ENCODE measurements around the gene CADPS2. TPM values are rescaled to one million over a fixed set of nuclear protein-coding genes. Genes with fewer than 3 reads are reported as not detected.

Gene CADPS2
- polyA plus RNA-seq, 3 donors = not detected

DNA sequence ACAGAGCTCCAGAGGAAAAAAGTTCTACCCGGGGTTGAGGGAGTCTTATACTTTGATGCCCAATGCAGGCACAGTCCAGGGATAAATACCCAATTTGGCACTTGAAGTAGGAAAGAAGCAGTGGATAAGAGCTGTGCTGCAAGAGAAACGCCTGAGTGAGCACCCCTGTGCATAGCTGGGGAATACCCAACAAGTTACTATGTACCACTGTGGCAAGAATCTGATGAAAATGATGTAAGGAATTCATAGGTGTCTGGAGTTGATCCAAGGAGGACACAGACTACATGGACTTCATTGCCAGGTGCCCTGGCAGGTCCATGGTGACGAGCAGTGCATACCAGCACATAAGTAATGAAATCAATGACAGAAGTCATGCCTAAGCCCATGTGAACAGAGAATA is 398.0 kb downstream of the CADPS2 start:
- DNase-seq = no peak
- no peaks in the 10 kb centered on the region for H3K36me3 ChIP-seq (replicated peaks in 1 of 2; ENCODE audit: control insufficient read depth in 1 of 2, insufficient read depth in 2 of 2, low read length in 2 of 2)
- 94% methylated on average over 2 of the region's 3 CpGs for WGBS (ENCODE audit: insufficient coverage)
- H3K4me1 Mint-ChIP-seq = no peaks in the 10 kb centered on the region
- no peak overlapping the region for H3K4me2 ChIP-seq (replicated peaks; ENCODE audit: extremely low read depth, low read length, poor library complexity, severe bottlenecking)
- no peak overlapping the region for H2AFZ ChIP-seq (ENCODE audit: insufficient read depth, low read depth, low read length, poor library complexity, severe bottlenecking)
- H3K27ac Mint-ChIP-seq = no peak overlapping the region
- H3K4me3 Mint-ChIP-seq = no peak overlapping the region
- H4K20me1 ChIP-seq (ENCODE audit: insufficient read depth, low read length) = no peaks in the 10 kb centered on the region
- no peak overlapping the region for H3K9ac ChIP-seq (ENCODE audit: insufficient read depth, low read length, poor library complexity, severe bottlenecking)
- TF ChIP-seq, protein P1, sequence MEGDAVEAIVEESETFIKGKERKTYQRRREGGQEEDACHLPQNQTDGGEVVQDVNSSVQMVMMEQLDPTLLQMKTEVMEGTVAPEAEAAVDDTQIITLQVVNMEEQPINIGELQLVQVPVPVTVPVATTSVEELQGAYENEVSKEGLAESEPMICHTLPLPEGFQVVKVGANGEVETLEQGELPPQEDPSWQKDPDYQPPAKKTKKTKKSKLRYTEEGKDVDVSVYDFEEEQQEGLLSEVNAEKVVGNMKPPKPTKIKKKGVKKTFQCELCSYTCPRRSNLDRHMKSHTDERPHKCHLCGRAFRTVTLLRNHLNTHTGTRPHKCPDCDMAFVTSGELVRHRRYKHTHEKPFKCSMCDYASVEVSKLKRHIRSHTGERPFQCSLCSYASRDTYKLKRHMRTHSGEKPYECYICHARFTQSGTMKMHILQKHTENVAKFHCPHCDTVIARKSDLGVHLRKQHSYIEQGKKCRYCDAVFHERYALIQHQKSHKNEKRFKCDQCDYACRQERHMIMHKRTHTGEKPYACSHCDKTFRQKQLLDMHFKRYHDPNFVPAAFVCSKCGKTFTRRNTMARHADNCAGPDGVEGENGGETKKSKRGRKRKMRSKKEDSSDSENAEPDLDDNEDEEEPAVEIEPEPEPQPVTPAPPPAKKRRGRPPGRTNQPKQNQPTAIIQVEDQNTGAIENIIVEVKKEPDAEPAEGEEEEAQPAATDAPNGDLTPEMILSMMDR (IDR thresholded peaks at IDR 0.05) = no peak
- H3K9me3 Mint-ChIP-seq = no peaks in the 10 kb centered on the region
- H3K9me3 ChIP-seq (replicated peaks in 1 of 2; ENCODE audit: control insufficient read depth in 1 of 2, insufficient read depth in 1 of 2, low read length in 2 of 2) = no peaks in the 10 kb centered on the region
- H3K79me2 ChIP-seq (ENCODE audit: insufficient read depth, low read length) = no peaks in the 10 kb centered on the region
- no peak overlapping the region for H3K4me3 ChIP-seq (replicated peaks in 1 of 3; ENCODE audit: low read depth in 2 of 3, low read length in 3 of 3)
- H3K27me3 ChIP-seq (ENCODE audit: control insufficient read depth in 2 of 2, insufficient read depth in 2 of 2, low read length in 2 of 2) = no peaks in the 10 kb centered on the region
- no peaks in the 10 kb centered on the region for H3K4me1 ChIP-seq (ENCODE audit: control insufficient read depth in 1 of 2, insufficient read depth in 2 of 2, low read length in 2 of 2)
- no peaks in the 10 kb centered on the region for H3K36me3 Mint-ChIP-seq
- intact Hi-C loops (cut with micrococcal nuclease) = no loop called here
- no peak overlapping the region for H3K27ac ChIP-seq (ENCODE audit: low read depth in 1 of 2, low read length in 2 of 2)
- no peaks in the 10 kb centered on the region for H3K27me3 Mint-ChIP-seq (ENCODE audit: low read depth in 3 of 3)

DNA sequence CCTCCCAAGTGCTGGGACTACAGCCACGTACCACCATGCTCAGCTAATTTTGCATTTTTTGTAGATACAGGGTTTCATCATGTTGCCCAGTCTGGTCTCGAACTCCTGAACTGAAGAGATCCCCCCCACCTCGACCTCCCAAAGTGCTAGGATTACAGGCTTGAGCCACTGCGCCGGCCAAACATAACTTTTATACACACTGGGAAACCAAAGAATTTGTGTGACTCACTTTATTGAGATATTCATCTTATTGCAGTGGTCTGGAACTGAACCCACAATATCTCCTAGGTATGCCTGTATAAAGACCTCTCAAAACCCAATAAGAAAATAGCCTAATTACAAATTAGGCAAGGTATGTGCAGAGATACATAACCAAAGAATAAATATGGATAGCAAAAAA is 399.1 kb downstream of the CADPS2 start:
- TF ChIP-seq, protein P1 (IDR thresholded peaks at IDR 0.05) = no peak
- Histone ChIP-seq H3K4me1 (ENCODE audit: control insufficient read depth in 1 of 2, insufficient read depth in 2 of 2, low read length in 2 of 2) (no peaks in the 10 kb centered on the region), H3K27ac (ENCODE audit: low read depth in 1 of 2, low read length in 2 of 2) (no peak overlapping the region), H3K79me2 (ENCODE audit: insufficient read depth, low read length) (no peaks in the 10 kb centered on the region), H3K9ac (ENCODE audit: insufficient read depth, low read length, poor library complexity, severe bottlenecking) (no peak overlapping the region), H2AFZ (ENCODE audit: insufficient read depth, low read depth, low read length, poor library complexity, severe bottlenecking) (no peak overlapping the region), H3K27me3 (ENCODE audit: control insufficient read depth in 2 of 2, insufficient read depth in 2 of 2, low read length in 2 of 2) (no peaks in the 10 kb centered on the region), H3K4me2 (replicated peaks; ENCODE audit: extremely low read depth, low read length, poor library complexity, severe bottlenecking) (no peak overlapping the region), H3K9me3 (replicated peaks in 1 of 2; ENCODE audit: control insufficient read depth in 1 of 2, insufficient read depth in 1 of 2, low read length in 2 of 2) (no peaks in the 10 kb centered on the region), H3K36me3 (replicated peaks in 1 of 2; ENCODE audit: control insufficient read depth in 1 of 2, insufficient read depth in 2 of 2, low read length in 2 of 2) (no peaks in the 10 kb centered on the region), H4K20me1 (ENCODE audit: insufficient read depth, low read length) (no peaks in the 10 kb centered on the region), H3K4me3 (replicated peaks in 1 of 3; ENCODE audit: low read depth in 2 of 3, low read length in 3 of 3) (no peak overlapping the region)
- H3K4me1 Mint-ChIP-seq = no peaks in the 10 kb centered on the region
- WGBS (ENCODE audit: insufficient coverage) = 67% methylated on average over 1 of the region's 5 CpGs
- no peak overlapping the region for H3K27ac Mint-ChIP-seq
- no peaks in the 10 kb centered on the region for H3K9me3 Mint-ChIP-seq
- intact Hi-C loops (cut with micrococcal nuclease) = no loop called here
- H3K27me3 Mint-ChIP-seq (ENCODE audit: low read depth in 3 of 3) = no peaks in the 10 kb centered on the region
- H3K36me3 Mint-ChIP-seq = no peaks in the 10 kb centered on the region
- H3K4me3 Mint-ChIP-seq = no peak overlapping the region
- no peak for DNase-seq

Measured in CD14-positive monocyte (primary cell).